ENCODE data around the gene PDIA5.

DNA sequence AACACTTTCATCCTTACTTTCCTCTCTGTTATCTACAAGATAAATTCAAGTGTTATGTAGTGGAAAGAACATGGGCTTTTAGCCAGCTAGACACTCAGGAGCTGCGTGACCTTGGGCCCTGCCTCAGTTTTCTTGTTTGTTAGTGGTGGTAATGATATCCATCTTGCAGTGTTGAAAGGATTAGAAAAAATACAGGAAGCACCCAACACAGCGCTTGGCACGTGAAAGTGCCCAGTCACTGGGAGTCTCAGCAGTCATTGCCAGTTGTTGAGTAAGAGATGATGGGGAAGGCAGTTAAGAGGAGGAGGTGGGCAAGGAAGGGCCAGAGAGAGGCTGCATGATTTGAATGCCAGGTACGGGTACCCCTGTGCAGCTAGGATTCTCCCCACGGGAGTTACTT is 5.3 kb downstream of the PDIA5 start:
- TF ChIP-seq, protein P1, sequence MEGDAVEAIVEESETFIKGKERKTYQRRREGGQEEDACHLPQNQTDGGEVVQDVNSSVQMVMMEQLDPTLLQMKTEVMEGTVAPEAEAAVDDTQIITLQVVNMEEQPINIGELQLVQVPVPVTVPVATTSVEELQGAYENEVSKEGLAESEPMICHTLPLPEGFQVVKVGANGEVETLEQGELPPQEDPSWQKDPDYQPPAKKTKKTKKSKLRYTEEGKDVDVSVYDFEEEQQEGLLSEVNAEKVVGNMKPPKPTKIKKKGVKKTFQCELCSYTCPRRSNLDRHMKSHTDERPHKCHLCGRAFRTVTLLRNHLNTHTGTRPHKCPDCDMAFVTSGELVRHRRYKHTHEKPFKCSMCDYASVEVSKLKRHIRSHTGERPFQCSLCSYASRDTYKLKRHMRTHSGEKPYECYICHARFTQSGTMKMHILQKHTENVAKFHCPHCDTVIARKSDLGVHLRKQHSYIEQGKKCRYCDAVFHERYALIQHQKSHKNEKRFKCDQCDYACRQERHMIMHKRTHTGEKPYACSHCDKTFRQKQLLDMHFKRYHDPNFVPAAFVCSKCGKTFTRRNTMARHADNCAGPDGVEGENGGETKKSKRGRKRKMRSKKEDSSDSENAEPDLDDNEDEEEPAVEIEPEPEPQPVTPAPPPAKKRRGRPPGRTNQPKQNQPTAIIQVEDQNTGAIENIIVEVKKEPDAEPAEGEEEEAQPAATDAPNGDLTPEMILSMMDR (IDR thresholded peaks at IDR 0.05; ENCODE audit: low read length) = no peak
- no peak for TF ChIP-seq EZH2 (IDR thresholded peaks at IDR 0.05; ENCODE audit: borderline replicate concordance, low read length)
